GM12891 (cell line): ENCODE measurements around the gene USP36.

Source experiments
- DNase-seq: peaks from one replicate; pipeline ENCODE4 v3.0.0; 2011; ENCODE audit warnings: low spot score; ENCODE audit not compliant: insufficient read length
- FAIRE-seq: peaks from 2 replicates; lab custom pipeline; 2011; peaks lifted over from hg19 to GRCh38; lab: Jason Lieb, UNC
- PAX5 ChIP-seq: IDR thresholded peaks from 2 replicates; pipeline ENCODE4 v1.6.1; 2011; ENCODE audit warnings: low read length, moderate library complexity, mild to moderate bottlenecking; ENCODE audit not compliant: insufficient read depth, severe bottlenecking
- POLR2A ChIP-seq: IDR thresholded peaks from 2 replicates; pipeline ENCODE4 v1.6.1; 2011; ENCODE audit warnings: low read depth, low read length, control low read depth
- POLR2AphosphoS5 ChIP-seq: IDR thresholded peaks from 2 replicates; pipeline ENCODE4 v1.6.1; 2011; ENCODE audit warnings: low read depth, low read length, control low read depth
- POU2F2 ChIP-seq: IDR thresholded peaks from 2 replicates; pipeline ENCODE4 v1.6.1; 2011; ENCODE audit warnings: low read depth, mild to moderate bottlenecking, control low read depth, low read length, moderate library complexity
- SPI1 ChIP-seq: IDR thresholded peaks from 2 replicates; pipeline ENCODE4 v1.6.1; 2011; ENCODE audit warnings: low read depth, low read length, control low read depth
- TAF1 ChIP-seq: IDR thresholded peaks from 2 replicates; pipeline ENCODE4 v1.6.1; 2011; ENCODE audit warnings: low read depth, low read length, control low read depth

Gene USP36

DNA sequence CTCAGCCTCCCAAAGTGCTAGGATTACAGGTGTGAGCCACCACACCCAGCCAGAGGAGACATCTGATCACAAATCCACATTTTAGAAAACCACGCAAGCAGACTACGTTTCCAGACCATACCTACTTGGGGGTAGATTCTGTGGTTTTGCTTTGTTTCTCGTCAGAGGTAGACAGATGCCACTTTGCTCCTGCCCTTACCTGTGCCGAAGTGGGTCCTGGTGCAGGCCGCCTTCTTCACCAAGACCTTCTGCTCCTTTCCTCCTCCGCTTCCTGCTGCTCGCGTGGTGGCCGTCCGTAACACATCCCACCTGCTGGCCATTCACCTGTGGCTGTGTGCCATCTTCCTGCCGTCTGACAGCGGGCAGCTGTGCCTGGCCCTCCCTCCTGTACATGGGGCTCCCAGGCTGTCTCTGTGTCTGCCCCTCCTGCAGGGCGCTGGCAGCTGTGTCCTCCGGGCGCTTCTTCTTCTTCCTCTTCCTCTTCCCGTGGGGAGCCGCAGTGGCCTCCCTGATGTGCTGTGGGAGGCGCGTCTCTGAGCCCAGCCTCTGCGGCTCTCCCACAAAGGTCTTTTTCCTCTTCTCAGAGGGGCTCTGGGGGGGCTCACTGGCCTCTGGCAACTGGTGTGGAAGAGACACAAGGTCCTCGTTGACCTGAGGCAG, 37.3 kb downstream of the USP36 start:
- TF ChIP-seq POLR2AphosphoS5 (no peak), TAF1 (no peak), PAX5 (no peak), POU2F2 (no peak), SPI1 (no peak), POLR2A (no peak)
- DNase-seq (no peak), FAIRE-seq (no peak)

DNA sequence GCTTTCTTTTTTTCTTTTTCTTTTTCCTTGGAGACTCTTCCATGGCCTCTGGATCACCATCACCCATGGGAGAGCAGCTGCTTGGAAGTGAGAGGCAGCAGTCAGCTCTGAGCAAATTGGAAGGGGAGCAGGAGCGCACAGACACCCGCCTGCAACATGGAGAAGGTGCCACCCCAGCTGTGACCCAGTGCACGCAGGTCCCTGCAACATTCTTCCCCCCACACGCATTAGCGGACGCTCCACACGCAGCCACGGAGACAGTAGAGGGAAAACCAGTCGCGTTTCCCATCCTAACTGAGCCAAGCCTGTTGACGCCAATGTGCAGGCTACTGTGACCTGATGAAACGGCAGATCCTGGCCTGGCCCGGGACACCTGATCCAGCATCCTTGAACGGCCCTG, 38.2 kb downstream of the USP36 start:
- TF ChIP-seq POU2F2 (no peak), PAX5 (no peak), TAF1 (no peak), SPI1 (no peak), POLR2AphosphoS5 (no peak), POLR2A (no peak)
- no peak for DNase-seq
- no peak for FAIRE-seq

DNA sequence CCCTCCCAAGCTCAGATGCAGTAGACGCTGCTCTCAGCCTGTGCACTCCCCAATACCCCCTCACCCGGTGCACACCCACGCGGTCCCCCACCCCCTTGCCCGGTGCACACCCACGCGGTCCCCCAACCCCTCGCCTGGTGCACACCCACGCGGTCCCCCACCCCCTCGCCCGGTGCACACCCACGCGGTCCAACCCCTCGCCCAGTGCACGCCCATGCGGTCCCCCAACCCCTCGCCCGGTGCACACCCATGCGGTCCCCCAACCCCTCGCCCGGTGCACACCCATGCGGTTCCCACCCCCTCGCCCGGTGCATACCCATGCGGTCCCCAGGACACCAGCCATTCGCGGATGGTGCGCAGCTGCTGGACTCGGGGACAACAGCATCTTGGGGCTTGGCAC, 38.6 kb downstream of the USP36 start:
- FAIRE-seq (no peak), DNase-seq (no peak)
- no peak for TF ChIP-seq POLR2A
- no peak for TF ChIP-seq PAX5
- no peak for TF ChIP-seq POU2F2
- TF ChIP-seq TAF1 = no peak
- TF ChIP-seq POLR2AphosphoS5 = no peak
- no peak for TF ChIP-seq SPI1

DNA sequence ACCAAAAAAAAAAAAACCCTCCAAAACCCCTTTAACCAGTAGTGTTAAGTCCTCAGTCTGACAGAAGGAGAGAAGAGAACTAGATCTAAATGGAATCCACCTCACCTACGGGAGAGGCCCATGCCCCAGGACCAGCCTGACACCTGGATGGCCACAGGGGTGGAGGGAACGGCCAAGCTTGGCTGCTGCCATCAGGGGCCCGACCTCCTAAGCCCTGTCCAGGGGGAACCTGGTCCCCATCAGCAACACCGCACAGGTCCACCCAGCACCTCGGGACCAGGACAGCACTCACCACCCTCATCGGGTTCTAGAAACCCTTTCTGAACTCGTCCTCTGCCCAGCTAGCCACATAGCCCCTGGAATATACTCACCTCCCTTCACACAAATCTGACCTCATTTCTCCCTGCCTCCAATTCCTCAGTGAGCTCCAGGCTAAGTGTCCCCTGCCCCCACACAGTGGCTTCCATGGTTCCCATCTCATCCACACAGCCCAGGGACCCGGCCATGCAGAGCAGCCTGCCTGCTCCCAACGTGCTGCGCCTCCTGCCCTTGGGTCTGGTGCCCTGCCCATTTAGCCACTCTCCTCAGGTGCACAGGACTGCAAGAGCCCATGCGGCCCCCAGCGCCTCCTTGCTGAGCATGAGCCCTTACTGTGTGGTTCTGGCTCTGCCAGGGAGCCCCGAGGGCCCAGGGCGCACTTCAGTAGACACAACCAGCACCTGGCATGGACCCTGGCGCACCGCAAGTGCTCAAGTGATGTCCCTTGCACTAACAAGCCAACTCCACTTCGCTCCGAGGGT, 40.3 kb downstream of the USP36 start:
- FAIRE-seq = no peak
- 0 out of 2 replicates have a peak, but pooled peaks have one; percentile 23 for TF ChIP-seq POLR2A
- no peak for TF ChIP-seq POLR2AphosphoS5
- TF ChIP-seq TAF1 = no peak
- TF ChIP-seq POU2F2 = no peak
- TF ChIP-seq PAX5 = no peak
- no peak for TF ChIP-seq SPI1
- DNase-seq = no peak

DNA sequence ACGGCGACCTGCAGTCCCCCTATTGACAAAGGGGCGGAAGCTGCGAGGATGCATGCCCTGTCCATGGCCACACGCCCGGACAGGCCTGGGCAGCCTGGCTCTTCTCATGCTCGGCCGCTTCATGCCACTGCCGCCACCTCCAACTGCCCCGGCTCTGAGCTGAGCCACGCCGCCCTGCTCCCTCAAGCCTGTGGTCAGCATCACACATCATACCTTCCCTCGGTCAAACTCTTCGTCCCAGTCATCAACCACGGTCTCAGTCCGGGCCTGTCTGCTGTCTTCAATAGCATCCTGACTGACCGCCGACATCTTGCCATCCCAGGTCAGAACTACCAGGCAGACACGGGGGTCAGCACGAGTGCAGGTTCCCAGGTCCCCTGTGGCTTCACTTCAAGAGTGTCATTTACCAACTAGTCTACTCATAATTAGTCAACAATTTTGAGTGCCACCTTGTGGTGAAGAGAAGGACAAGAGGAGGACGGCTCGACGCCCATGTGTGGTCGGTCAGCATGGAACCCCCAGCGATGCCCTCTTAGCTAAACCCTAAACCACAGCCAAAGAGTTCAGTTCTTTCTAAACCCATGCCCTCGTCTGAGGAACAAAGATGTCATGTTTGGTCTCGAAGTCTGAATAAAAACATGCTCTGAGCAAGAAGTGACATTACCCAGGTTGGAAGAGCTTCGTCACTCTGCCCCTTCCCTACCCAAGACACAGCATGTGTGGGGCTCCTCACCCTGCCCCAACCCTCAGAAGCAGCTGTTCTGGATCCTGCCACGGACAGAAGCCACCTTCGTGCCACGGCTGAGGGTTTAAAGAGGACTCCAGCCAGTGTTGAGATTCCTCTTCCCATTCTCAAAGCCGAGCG, 41.7 kb downstream of the USP36 start:
- TF ChIP-seq PAX5 = no peak
- 0 out of 2 replicates have a peak, but pooled peaks have one; percentile 6 for TF ChIP-seq POU2F2
- FAIRE-seq = peak; percentile 83
- no peak for DNase-seq

DNA sequence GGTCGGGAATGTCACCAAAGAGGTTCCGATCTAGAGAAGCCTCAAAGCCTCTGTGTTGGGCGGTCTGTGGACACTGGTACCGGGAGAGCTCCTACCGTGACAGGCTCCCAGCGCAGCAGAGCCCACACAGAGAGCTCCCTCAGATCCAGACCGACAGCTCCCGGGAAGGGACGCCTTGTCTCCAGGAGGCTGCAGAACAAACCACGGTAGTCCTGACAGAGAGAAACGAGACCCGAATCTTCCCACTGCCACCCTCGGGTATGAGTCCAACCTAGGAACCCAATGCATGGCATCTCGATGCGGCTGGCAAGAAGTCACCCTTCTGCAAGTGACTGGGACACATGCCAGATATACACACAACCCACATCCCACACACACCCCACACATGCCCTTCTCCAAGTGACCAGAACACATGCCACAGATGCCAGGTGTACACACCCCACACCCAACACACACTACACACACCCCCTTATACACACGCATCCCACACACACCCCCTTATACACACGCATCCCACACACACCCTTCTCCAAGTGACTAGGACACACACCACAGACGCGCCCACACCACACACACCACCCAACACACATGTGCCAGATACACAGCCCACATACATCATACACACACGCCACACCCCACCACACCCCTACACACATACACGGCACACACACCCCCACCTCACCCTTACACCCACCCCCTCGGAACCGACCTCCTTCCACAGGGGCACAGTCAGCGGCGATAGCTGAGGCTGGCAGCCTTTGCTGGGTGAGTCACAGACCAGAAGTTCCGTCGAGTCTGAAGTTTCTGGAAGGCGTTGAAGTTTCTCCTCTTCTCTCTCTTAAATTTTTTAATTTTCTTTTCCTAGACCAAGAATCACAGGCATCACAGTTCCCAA, 42.7 kb downstream of the USP36 start:
- TF ChIP-seq POLR2A = no peak
- TF ChIP-seq POU2F2 = no peak
- 0 out of 2 replicates have a peak, but pooled peaks have one; percentile 22 for TF ChIP-seq POLR2AphosphoS5
- DNase-seq (no peak), FAIRE-seq (no peak)

DNA sequence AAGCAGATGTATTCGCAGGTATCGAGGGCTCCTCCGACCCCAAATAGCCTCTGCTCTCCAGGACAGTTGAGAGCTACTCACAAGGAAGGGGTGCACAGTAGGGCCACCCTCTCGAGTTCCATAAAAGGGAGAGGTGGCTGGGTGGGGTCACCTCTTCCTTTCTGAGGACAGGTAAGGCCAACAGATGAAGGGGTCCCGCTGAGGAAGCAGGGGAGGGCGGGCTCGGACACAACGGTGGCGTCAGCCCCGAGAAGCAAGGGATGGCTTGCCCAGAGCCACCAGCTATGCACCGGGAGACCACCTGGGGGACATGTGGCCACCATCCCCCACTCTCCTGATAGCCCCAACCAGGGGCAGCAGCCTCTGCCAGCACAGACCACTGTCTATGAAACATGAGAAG, 43.4 kb downstream of the USP36 start:
- no peak for FAIRE-seq
- DNase-seq = no peak
- no peak for TF ChIP-seq POLR2A
- no peak for TF ChIP-seq SPI1
- TF ChIP-seq POU2F2 = no peak
- TF ChIP-seq POLR2AphosphoS5 = no peak
- no peak for TF ChIP-seq TAF1
- TF ChIP-seq PAX5 = no peak

DNA sequence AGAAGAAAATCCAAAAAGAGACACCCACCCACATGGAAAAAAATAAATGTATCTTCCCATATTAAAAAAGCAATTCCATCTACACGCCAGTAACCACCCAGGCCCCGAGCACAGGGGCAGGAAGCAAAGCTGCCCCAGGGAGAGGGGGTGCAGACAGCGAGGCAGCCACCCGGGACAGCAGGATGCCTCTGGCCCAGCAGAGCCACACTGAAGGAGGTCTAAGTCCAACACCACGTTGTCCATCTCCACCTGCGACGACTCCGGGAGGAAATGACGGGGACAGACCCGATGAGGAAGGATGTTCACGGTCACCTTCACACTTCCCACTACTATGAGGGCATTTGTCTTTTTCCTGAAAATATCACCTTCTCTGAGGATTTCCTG, 44.1 kb downstream of the USP36 start:
- TF ChIP-seq POLR2AphosphoS5 (no peak), SPI1 (no peak), POU2F2 (no peak), PAX5 (no peak), POLR2A (no peak), TAF1 (no peak)
- FAIRE-seq = no peak
- no peak for DNase-seq

DNA sequence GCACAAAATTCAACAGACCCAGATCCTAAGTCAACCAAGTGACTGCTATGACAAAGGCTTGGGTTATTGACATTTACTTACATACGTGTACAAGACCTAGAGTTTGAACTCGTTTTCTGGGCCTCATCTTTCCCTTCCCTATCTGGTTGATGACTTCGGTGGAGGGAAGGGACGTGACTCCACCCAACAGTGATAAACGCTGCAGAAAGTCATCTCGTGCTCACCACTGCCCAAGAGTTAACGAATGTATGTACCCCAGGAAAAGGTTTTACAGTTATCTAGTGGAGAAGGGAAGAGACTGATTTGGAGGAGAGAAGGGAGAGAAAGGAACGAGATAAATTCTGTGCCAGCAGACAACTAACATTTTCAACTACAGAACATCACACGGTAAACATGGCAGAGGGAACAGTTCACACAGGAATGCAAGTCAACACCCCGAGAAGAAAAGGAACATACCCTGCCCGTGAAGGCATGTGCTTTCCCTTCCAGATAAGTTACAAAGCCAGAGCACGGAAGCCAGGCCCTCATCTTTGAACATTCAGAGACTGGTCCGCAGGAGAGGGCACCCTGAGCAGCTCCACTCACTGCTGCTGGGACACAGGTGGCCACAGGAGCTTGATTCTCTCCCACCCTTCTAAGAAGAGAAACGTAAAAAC, 44.6 kb downstream of the USP36 start:
- FAIRE-seq = no peak
- TF ChIP-seq POU2F2 (no peak), SPI1 (no peak), PAX5 (no peak), POLR2A (no peak), POLR2AphosphoS5 (no peak; the same call in 1 of the 2 replicates), TAF1 (no peak)

More for the DNA sequence above, 44.6 kb downstream of the USP36 start:
- no peak for DNase-seq
